Measurements from ENCODE around the gene JARID2.

- no peak for TF ChIP-seq POLR2AphosphoS5 (IDR thresholded peaks at IDR 0.05; ENCODE audit: borderline replicate concordance, low read depth, low read length)
- TF ChIP-seq EZH2 (IDR thresholded peaks at IDR 0.05) = no peak
- TF ChIP-seq FOXP2 (optimal IDR thresholded peaks at IDR 0.05; ENCODE audit: control extremely low read depth, extremely low read length, insufficient read depth) = no peak
Measured at GRCh38 chr6:15521582-15521981, 275.7 kb downstream of the JARID2 start.
